Stimulated activated CD4-positive, alpha-beta T cell treated with anti-CD3 and anti-CD28 coated beads, Interleukin-12 subunit alpha, Interleukin-12 subunit beta, amount 100 ng/mL, for 4 hours (primary cell): Measurements from ENCODE around the gene LTN1.

Experiments
- DNase-seq: peaks from one replicate; pipeline ENCODE4 v3.0.0-alpha.2; 2020

LTN1 gene

DNA sequence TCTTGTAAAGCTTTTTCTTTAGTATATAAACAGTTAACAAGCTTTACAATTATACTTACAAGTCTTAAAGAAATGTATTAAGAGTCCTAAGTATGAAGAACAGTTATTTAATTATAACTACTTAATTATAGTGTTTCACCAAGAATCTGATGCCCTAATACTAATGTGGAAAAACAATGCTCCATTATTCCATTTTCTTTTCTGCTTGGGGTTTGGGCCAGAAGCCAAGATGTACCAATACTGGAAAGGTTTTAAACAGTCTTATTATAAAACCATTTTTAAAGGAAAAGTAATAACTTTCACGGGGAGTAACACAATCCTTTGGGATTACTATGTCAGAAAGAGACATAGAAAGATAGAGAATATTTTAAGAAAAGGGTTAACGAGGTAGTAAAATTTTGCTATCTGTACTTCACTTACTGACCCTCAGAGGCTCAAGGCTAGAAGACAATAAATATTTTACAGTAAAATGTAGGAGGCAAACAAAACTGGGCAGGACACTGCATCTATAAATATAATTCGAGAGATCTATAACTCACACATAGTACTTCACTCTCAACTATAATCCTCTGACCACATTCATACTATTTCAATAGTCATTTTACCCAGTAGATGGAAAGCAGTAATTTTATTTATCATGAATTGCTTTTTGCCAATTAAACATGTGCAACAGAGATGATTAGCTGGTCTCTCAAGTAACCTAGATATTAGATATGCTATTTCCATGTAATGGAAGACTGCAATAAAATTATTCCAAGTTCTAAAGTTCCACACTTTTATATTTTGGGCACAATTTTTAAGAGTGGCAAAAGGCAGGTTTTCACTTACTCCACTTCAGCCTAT lies 63.9 kb downstream of the LTN1 start:
- DNase-seq: no peak

GRCh38 chr21:28927130-28927529 lies 65.5 kb downstream of the LTN1 start:
- no peak for DNase-seq

DNA sequence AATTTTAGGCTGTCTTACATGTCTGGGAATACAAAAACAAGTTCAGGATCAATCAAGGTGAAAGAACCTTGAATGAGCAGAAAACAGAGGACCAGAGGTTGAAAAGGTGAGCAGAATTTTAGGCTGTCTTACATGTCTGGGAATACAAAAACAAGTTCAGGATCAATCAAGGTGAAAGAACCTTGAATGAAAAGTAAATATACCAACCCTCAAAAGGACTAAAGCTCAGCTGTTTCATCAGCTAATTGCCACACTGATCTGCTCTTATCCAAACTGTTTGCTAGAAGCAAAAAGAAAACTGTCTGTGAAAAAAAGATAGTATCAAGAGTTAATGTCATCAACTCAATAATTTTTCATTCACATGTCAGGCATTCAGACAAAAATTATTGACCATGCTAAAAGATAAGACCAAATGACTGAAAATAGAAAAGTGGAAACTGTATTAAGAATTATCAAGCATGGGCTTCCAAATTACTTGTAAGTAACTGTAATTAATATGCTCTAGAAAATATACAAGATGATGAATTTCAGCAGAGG lies 69.2 kb downstream of the LTN1 start:
- no peak for DNase-seq

- DNase-seq: no peak
These were observed 70.3 kb downstream of the LTN1 start for GRCh38 chr21:28922368-28922767.

DNA sequence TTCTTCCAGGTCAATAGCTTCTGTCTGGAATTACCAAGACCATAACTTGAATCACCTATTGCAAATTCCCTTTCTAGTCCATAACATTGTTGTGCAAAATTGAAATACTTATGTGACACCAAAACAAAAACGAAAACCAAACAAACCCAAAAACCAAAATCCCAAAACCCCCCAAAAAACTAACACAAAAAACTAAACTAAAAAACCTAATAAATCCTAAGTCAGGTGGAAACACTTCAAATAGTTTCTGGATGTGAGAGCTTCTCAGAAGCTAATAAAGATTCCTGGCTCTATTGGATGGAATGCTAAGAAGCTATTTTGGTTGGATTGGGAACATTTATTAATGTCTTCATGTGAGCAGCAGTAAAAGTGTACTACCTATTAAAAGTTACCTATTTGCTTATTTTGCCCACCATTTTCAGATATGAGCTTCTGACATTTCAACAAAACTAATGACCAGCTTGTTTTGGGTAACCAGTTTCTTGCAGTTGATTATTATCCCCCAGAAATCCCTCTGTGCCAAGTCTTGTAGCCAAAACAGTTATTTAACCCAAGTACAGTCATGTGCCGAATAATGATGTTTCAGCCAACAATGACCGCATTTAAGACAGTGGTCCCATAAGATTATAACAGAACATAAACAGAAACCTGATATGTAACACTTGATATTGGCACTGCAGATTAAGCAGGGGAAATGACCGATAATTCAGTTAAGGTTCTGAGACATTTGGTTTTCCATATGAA lies 76.4 kb downstream of the LTN1 start:
- DNase-seq: no peak

DNA sequence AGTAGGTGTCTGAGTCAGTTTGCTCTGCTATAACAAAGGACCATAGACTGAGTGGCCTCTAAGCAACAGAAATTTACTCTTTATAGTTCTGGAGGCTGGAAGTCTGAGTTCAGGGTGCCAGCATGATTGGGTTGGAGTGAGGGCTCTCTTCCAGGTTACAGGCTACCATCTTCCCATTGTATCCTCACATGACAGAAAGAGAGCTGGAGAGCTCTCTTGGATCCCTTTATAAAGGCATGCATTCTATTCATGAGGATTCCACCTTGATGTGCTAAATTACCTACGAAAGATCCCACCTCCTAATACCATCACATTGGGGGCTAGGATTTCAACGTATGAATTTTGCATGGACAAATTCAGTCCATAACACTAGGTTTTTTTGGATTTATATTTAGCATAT lies 79.6 kb downstream of the LTN1 start:
- no peak for DNase-seq

DNA sequence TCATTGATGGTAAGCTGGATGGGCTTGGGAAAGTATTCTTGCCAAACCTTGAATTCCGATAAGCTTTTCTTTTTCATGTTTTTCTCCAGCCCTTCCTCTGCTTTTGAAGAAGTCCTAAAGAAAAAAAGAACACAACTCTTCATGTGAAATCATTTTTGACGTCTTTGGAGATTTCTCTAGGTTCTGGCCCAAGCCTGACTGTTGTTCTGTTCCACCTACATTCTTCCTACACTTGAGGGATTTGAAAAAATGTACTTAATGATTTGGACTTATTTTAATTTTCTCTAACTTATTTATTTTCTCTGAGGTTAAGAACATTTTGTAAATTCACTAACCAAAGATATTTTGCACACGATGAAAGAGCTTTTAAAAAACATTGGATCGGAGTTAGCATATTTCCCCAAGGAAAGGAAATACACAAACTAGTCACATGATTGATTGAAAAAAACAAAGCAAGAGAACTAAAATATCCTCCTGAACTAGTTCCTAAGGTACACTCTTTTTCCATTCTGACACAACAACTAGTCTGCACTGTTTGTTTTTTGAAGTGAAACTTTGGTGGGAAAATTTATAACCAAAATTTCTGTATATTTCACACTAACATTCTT lies 82.3 kb downstream of the LTN1 start:
- no peak for DNase-seq

DNA sequence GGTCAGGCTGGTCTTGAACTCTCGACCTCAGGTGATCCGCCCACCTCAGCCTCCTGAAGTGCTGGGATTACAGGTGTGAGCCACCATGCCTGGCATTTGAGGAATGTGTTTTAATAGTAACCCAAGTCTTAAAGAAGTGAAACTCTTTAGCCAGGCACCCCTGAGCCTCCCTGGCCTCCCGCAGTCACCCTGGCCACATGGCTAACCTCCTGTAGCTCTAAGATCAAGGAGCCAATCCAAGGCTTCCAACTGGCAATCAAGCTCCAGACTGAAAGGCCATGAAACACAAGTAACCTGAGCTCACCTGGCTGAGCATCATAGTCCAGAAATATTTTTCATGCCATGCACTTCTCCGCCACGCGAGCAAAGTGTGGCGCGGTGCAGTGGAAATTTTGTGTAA lies 84.3 kb downstream of the LTN1 start:
- no peak for DNase-seq

- DNase-seq: no peak
These were observed 85.8 kb downstream of the LTN1 start for GRCh38 chr21:28906841-28907240.

DNA sequence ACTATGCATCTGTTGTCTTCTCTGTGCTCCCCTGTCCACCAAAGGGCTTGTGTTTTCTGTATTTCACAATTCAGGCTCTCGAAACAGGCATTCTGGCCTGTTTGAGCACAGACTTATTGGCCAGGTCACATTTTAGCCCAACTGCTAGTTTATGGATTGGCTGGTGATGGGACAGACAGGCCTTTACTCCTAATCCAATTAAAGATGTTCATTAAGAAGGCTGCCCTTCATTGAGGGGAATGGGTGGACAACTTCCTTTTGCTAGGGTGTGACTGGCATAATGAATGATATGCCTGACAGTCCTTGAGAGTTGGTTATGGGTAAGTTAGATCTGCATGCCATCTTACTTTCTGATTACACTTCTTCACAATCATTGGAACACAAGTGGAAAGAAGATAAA lies 86.4 kb downstream of the LTN1 start:
- DNase-seq: no peak

DNA sequence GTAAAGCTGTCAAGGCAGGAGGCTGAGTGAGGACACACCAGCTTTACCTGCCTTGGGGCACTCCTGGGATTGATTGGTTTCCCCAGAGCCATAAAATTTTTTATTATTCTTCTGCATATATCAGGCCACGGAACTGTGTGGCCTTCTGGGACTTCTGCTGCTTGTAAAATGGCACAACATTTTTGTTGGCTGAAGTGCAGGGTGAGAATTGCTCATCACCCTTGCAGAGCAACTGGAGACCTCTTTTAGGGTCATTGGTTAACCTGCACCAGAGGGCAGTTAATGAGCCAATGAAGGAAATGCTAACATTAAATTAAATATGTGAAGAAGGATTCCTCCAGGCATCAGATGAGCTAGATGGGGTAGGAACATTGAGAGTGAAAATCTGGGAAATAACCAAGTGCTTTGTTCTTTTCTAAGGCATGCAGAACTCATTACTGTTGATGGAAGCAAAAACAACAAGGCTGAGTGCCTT lies 87.7 kb downstream of the LTN1 start:
- DNase-seq: no peak

DNA sequence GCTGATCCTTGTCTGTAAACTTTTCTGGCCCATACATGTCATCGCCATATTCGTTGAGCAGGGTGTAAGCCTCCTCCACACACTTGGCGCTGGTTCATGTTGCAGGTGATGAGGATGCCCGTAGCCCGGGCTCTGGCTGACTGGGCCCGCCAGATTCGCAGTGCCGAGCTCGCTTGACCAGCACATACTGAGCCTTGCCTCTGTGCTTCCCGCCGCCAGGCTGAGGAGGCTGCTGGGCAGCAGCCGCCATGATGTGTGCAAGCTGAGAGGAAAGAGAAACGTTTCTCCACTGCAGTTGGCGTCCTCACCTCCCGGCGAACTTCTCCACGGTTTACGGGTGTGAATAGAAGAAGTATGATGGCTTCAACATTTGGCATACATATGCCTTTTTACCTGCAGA lies 89.2 kb downstream of the LTN1 start:
- DNase-seq: no peak

DNA sequence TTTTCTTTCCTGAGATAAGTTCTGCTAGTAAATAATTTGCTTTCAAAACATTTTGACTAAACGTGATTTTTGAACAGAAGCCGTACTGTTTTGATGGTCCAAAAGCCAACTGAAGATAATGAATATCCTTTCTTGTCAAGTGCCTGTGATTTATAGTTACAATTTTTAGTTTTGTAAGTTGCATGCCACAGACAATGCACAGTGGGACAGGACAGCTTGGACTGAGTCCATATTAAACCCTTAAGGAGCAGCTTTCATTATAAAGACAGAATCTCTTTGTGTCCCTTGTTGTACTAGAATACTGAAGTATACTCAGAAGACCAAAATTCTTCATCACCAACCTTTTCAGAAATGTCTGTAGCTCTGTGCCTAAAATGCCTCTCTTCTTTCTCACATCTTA lies 92.2 kb downstream of the LTN1 start:
- no peak for DNase-seq

DNA sequence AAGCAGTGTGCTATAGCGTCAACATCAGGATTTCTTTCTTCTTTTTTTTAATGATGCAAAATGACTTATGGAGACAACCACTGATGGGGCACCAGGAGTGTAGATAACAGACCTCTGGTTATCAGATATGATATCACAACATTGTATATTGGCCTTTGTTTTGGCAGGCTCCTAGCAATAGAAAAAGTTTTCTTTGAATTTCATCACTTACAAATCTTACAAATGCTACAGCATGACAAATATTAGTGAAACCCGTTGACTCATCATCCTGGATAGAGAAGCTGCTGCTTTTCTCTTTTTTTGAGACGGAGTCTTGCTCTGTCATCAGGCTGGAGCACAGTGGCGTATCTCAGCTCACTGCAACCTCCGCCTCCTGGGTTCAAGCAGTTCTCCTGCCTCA lies 92.9 kb downstream of the LTN1 start:
- no peak for DNase-seq

GRCh38 chr21:28899220-28899619 lies 93.5 kb downstream of the LTN1 start:
- no peak for DNase-seq

GRCh38 chr21:28893687-28894086 lies 99.0 kb downstream of the LTN1 start:
- no peak for DNase-seq

DNA sequence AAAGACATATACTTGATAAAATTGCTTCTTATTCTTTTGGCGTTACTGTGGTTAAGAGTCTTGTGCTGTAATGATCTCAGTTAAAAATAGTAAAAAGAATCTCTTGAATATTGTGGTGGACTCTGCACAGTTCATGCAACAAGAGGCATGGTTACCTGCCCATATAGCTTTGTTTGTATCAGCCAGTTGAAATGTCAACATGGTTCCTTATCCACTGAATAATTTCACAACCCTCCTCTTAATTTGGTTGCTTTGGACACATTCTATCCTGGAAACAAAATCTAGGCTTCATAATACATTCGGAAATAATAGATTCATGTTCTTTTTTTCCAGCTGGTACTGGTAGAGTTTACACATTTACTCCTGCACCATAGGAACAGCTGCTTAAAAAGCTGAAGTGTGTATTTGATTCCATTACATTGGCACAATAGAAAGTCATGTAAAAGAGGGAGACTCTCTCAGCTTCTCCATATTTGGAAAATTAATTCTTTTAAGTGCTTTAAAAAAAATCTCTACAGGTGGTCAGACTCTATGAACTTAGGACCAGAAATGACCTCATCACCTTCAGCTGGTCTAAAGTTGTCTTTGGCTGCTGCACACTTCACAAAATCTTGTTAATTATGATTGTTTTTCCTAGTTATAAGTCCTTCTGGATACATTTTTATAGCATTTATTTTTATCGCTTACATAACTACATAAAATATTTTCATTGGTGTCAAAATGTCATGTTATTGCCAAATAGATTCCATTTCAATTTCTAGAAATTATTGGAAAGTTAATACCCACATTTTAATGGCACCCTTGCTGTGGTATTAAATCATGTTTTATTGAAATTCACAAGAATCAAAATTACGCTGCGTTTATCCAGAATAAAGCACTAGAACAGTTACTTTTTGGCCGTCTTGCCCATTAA lies 100.2 kb downstream of the LTN1 start:
- DNase-seq: no peak

- no peak for DNase-seq
These were observed 106.9 kb downstream of the LTN1 start for GRCh38 chr21:28885853-28886177.

DNA sequence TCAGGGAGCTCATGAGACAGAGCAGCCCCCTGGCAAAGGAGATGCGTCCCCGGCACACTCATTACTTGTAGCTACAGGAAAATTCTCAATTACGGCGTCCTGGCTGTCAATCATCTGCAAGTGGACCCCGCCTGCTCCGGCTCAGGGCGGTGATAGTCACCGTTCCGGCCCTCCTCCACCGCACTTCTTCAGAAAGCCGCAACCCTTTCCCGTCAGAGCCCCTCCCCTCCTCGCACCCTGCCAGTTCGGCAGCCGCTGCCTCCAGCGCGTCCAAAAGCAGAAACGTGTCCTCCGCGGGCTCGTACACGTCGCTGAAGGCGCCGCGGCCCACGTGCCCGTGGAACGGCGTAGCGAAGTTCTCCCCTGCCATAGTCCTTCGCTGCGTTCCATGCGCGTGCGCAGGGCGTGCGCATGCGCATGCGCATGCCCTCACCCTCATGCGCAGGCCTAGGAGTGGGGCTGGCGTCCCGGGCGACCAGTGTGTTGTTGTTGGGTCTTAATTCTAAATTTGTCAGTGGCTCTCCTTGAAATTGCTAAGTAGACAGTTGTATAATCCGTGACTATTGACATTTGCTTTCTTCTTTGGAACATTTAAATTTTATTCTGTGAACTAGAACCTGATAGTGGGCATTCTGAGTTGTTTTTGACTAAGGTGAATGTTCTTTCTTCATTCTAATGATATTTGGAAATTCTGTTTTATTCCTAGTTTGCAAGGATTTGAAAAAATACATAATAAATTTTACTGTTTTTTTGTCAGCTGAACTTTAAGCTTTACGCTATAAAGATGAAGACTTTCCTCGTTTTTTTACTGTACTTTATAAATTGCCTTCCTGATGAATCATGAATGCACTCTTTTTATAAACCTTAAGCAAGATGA lies 107.5 kb downstream of the LTN1 start:
- DNase-seq: peak; percentile 85

GRCh38 chr21:28884481-28884880 lies 108.2 kb downstream of the LTN1 start:
- no peak for DNase-seq

- DNase-seq: no peak
These were observed 108.7 kb downstream of the LTN1 start for GRCh38 chr21:28883931-28884330.

DNA sequence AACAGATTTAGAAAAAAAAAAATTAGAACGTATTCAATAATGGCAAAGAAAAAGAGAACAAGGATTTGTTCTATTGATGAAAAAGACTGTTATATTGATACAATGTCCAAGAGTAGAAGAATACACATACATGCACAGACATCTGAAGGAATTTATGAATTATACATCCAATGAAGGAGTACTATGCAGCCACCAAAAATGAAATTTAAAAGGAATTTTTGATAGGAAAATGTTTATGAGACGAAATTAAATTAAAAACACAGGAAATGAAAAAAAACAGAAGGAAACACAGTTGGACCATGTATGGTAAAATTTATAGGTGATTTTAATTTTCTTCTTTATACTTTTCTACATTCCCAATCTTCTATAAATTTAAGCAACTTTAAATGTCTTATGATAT lies 110.3 kb downstream of the LTN1 start:
- DNase-seq: no peak
